K562 (cell line): ENCODE data around the gene SPI1. TPM values are rescaled to one million over a fixed set of nuclear protein-coding genes. Genes with fewer than 3 reads are reported as not detected.

Experiments used
- ATAC-seq: fragments of 200-7000 bp; cut with Tn5 transposase; 3 replicates; pipeline ENCODE4 v1.9.1; 2020; ENCODE audit warnings: moderate library complexity
- BruUV-seq: library from RNA; stranded (reverse); fragments of 400-500 nt; replicated peaks from 2 replicates; lab custom pipeline; 2021; lab: Mats Ljungman, UMichigan
- CTCF ChIA-PET: fragments of 300-600 bp; formaldehyde crosslinking; extraction: SDS; loops from one replicate; lab custom pipeline; 2021; ENCODE audit warnings: low intra/inter-chr PET ratio; lab: Yijun Ruan, JAX
- POLR2A ChIA-PET: fragments of 300-600, 350-650 bp; sonication (Branson Sonifier 250); formaldehyde crosslinking; extraction: SDS; loops from one replicate; lab custom pipeline; 2021; ENCODE audit warnings: antibody characterized with exemption, inconsistent platforms; lab: Yijun Ruan, JAX
- DNase-seq, 4 experiments: peaks; one replicate each; pipeline versions ENCODE4 v3.0.0 to v3.0.0-alpha.2; 2011 to 2018; ENCODE audit warnings: low spot score in 3 of 4, mixed read lengths in 3 of 4; ENCODE audit errors: extremely low read depth in 1 of 4
- FAIRE-seq: peaks from 2 replicates; lab custom pipeline; 2011; peaks lifted over from hg19 to GRCh38; lab: Jason Lieb, UNC
- H2AFZ ChIP-seq: 2 replicates; pipeline ENCODE4 v1.6.0; 2011; ENCODE audit warnings: low read depth, low read length, control low read depth, inconsistent platforms
- H3K27ac ChIP-seq: fragments of 200-600 bp; 3 replicates; pipeline ENCODE4 v1.8.0; 2011; ENCODE audit warnings: low read depth, mild to moderate bottlenecking, control low read depth, inconsistent platforms, low read length, moderate library complexity, mixed read lengths; ENCODE audit errors: extremely low read depth
- H3K27me3 ChIP-seq, 2 experiments: fragments of 300-600 bp in 1 of 2; 2 replicates in 1 of 2; 3 replicates in 1 of 2; pipeline versions ENCODE4 v1.6.0 to v1.8.0; 2011; ENCODE audit warnings: inconsistent platforms in 2 of 2, low read length in 2 of 2, mild to moderate bottlenecking in 1 of 2, mixed read lengths in 1 of 2, moderate library complexity in 1 of 2; ENCODE audit not compliant: control insufficient read depth in 2 of 2, insufficient read depth in 2 of 2
- H3K36me3 ChIP-seq: fragments of 300-600 bp; 3 replicates; pipeline ENCODE4 v1.8.0; 2011; ENCODE audit warnings: mild to moderate bottlenecking, low read length, inconsistent platforms; ENCODE audit not compliant: control insufficient read depth, insufficient read depth
- H3K4me1 ChIP-seq, 2 experiments: fragments of 200-600 bp in 1 of 2; replicated peaks in 1 of 2; 2 replicates in 1 of 2; 3 replicates in 1 of 2; pipeline versions ENCODE4 v1.5.1 to v1.8.0; 2011; ENCODE audit warnings: inconsistent platforms in 2 of 2, low read length in 2 of 2, mild to moderate bottlenecking in 1 of 2, mixed read lengths in 1 of 2, moderate library complexity in 1 of 2; ENCODE audit not compliant: control insufficient read depth in 2 of 2, insufficient read depth in 2 of 2
- H3K4me2 ChIP-seq: 2 replicates; pipeline ENCODE4 v1.6.1; 2011; ENCODE audit warnings: low read length, control low read depth, inconsistent platforms, mixed read lengths; ENCODE audit not compliant: insufficient read depth
- H3K4me3 ChIP-seq: fragments of 200-600 bp; sonication (generic), shearing (Covaris generic); 2 replicates; pipeline ENCODE4 v1.5.1; 2016; ENCODE audit warnings: control low read depth, inconsistent platforms
- H3K79me2 ChIP-seq: fragments of 200-600 bp; 3 replicates; pipeline ENCODE4 v1.8.0; 2011; ENCODE audit warnings: low read length, inconsistent platforms; ENCODE audit not compliant: control insufficient read depth, insufficient read depth
- H3K9ac ChIP-seq, 2 experiments: 2 replicates each; pipeline versions ENCODE4 v1.6.0 to v1.6.1; 2011; ENCODE audit warnings: low read depth in 2 of 2, low read length in 2 of 2, control low read depth in 1 of 2, inconsistent platforms in 1 of 2, mild to moderate bottlenecking in 1 of 2, mixed read lengths in 1 of 2; ENCODE audit not compliant: insufficient read depth in 1 of 2
- H3K9me1 ChIP-seq: one replicate; pipeline ENCODE4 v1.6.0; 2011; ENCODE audit warnings: inconsistent platforms, mild to moderate bottlenecking, low read length, moderate library complexity; ENCODE audit not compliant: control insufficient read depth, insufficient read depth
- H3K9me3 ChIP-seq: replicated peaks from 2 replicates; pipeline ENCODE4 v1.5.1; 2011; ENCODE audit warnings: low read depth, low read length, inconsistent platforms; ENCODE audit not compliant: control insufficient read depth, insufficient read depth
- H4K20me1 ChIP-seq: replicated peaks from 2 replicates; pipeline ENCODE4 v1.6.1; 2011; ENCODE audit warnings: low read length, inconsistent platforms, mixed read lengths; ENCODE audit not compliant: control insufficient read depth, insufficient read depth
- POLR2G ChIP-seq: fragments of 200-400 bp; formaldehyde crosslinking; IDR thresholded peaks from 2 replicates; pipeline ENCODE4 v1.6.1; 2017; ENCODE audit warnings: low read depth, mild to moderate bottlenecking, antibody characterized with exemption, low read length, moderate library complexity
- RBM22 ChIP-seq: fragments of 200-400 bp; formaldehyde crosslinking; IDR thresholded peaks from 2 replicates; pipeline ENCODE4 v1.6.1; 2018; ENCODE audit warnings: low read length, low read depth; ENCODE audit not compliant: poor library complexity, severe bottlenecking
- ZNF274 ChIP-seq: IDR thresholded peaks from 2 replicates; pipeline ENCODE4 v1.6.1; 2011; ENCODE audit warnings: low read depth, mild to moderate bottlenecking, low read length, moderate library complexity, borderline replicate concordance
- WGBS: fragments of 100-300 bp; shearing (Covaris generic); methylation state at CpG from one replicate; pipeline ENCODE4 v1.1.6; 2016; ENCODE audit warnings: low coverage, mixed read lengths; ENCODE audit not compliant: insufficient coverage; ENCODE audit errors: missing lambda C conversion rate; 5-methylcytosine and 5-hydroxymethylcytosine counted together
- in situ Hi-C: fragments of 300-500 bp; cut with MboI; formaldehyde crosslinking; loops from 4 replicates; pipeline ENCODE4 v1.15.0; 2018; ENCODE audit warnings: inconsistent platforms, mixed read lengths
- intact Hi-C: fragments of 100-400 bp; cut with micrococcal nuclease; formaldehyde crosslinking; loops from 2 replicates; pipeline ENCODE4 v1.14.2; 2022
- polyA plus RNA-seq, 8 experiments: library from polyadenylated mRNA; depleted of rRNA in 4 of 8; stranded (reverse) in 5 of 8; unstranded in 3 of 8; fragments of >200 nt; fragmentation: Nextera tagmentation in 2 of 8; fragmentation: Illumina TruSeq in 1 of 8; extraction: Ambion mirVana in 2 of 8; extraction: Trizol in 1 of 8; gene quantifications; 2 replicates each; pipeline versions ENCODE4 v1.2.1 to v1.2.3, GENCODE V29; 2011 to 2014; ENCODE audit warnings: inconsistent platforms in 1 of 8, missing spikeins in 1 of 8
- total RNA-seq, 7 experiments: library from RNA; depleted of rRNA in 6 of 7; stranded (reverse); fragments of >200 nt in 6 of 7; fragmentation: Illumina TruSeq in 2 of 7; extraction: Trizol in 2 of 7; gene quantifications; 2 replicates each; pipeline versions ENCODE4 v1.2.1 to v1.2.3, GENCODE V29; 2011 to 2021; ENCODE audit warnings: low replicate concordance in 1 of 7

Gene SPI1
- total and polyA plus RNA-seq, 9 of the 15 experiments (the other 6 are each of a cell fraction or from before 2014, with no cell fraction given) = 0.10 to 33.7 (median 10.3) TPM

GRCh38 chr11:47331454-47332302 lies 46.7 kb downstream of the SPI1 start:
- ATAC-seq = no peak
- no peak overlapping the region for H3K4me2 ChIP-seq
- no peaks in the 10 kb centered on the region for H3K9me3 ChIP-seq
- no peak overlapping the region for H2AFZ ChIP-seq
- no peaks in the 10 kb centered on the region for H3K9me1 ChIP-seq
- intact Hi-C loops (no loop called here), in situ Hi-C loops (no loop called here)
- H3K27ac ChIP-seq = no peak overlapping the region
- TF ChIP-seq ZNF274 (no peak), POLR2G (peak; percentile 67), RBM22 (peak; percentile 58)
- no peak overlapping the region for H3K4me3 ChIP-seq
- FAIRE-seq = no peak
- H3K36me3 ChIP-seq = peaks cover 28% of the 10 kb centered on the region; the same call in 1 of the 3 replicates
- peaks cover 0 to 24% of the 10 kb centered on the region in 2 experiments; a peak in 2 of 5 replicates for H3K4me1 ChIP-seq
- POLR2A ChIA-PET = no interaction called here
- no peak for DNase-seq
- H3K9ac ChIP-seq = no peak overlapping the region
- CTCF ChIA-PET = no interaction called here
- 67% methylated on average over 18 of the region's 21 CpGs for WGBS
- no peaks in the 10 kb centered on the region for H4K20me1 ChIP-seq
- H3K79me2 ChIP-seq = no peaks in the 10 kb centered on the region
- H3K27me3 ChIP-seq = no peaks in the 10 kb centered on the region
- BruUV-seq = no TSS peak
